A172 (cell line): Measurements from ENCODE around the gene ZFYVE19. TPM values are rescaled to one million over a fixed set of nuclear protein-coding genes. Genes with fewer than 3 reads are reported as not detected.
"Not testable (repeated sequence)": the region's sequence is repeated elsewhere in the genome, so short reads cannot be mapped to it uniquely, and the experiment has no call there.

Experiments used
- DNase-seq: peaks from one replicate; pipeline ENCODE4 v3.0.0-alpha.2; 2015; ENCODE audit warnings: low spot score
- total RNA-seq: library from RNA; depleted of rRNA; stranded (reverse); fragments of >200 nt; shearing (Covaris generic); gene quantifications from 2 replicates; pipeline ENCODE4 v1.2.3, GENCODE V29; 2014; rRNA removed

ZFYVE19 gene
- total RNA-seq, 1 experiment from 2014 or later = 36.2 TPM

- no peak for DNase-seq
Measured at GRCh38 chr15:40846841-40847222, 39.9 kb downstream of the ZFYVE19 start.

GRCh38 chr15:40847223-40847961, 40.5 kb downstream of the ZFYVE19 start:
- DNase-seq = peak; percentile 68

GRCh38 chr15:40850576-40851112, 43.8 kb downstream of the ZFYVE19 start:
- DNase-seq = no peak

- DNase-seq = no peak
Measured at GRCh38 chr15:40852529-40852928, 45.6 kb downstream of the ZFYVE19 start.

- DNase-seq = no peak
Measured at GRCh38 chr15:40853241-40853890, 46.5 kb downstream of the ZFYVE19 start.

GRCh38 chr15:40854161-40854560, 47.3 kb downstream of the ZFYVE19 start:
- no peak for DNase-seq

GRCh38 chr15:40855706-40856234, 48.9 kb downstream of the ZFYVE19 start:
- DNase-seq = no peak

- no peak for DNase-seq
Measured at GRCh38 chr15:40856746-40857145, 49.9 kb downstream of the ZFYVE19 start.

- DNase-seq = peak; percentile 42
Measured at GRCh38 chr15:40857601-40858341, 50.9 kb downstream of the ZFYVE19 start.

GRCh38 chr15:40858706-40859105, 51.8 kb downstream of the ZFYVE19 start:
- no peak for DNase-seq

- DNase-seq = peak; percentile 69
Measured at GRCh38 chr15:40859206-40859851, 52.4 kb downstream of the ZFYVE19 start.

- not testable (repeated sequence) for DNase-seq
Measured at GRCh38 chr15:40861147-40861546, 54.3 kb downstream of the ZFYVE19 start.

- DNase-seq = no peak
Measured at GRCh38 chr15:40863660-40864270, 56.9 kb downstream of the ZFYVE19 start.

Other genes with a start within 250 kb of the ZFYVE19 start
- gene CCDC32, start 242.0 kb upstream of the ZFYVE19 start, total RNA-seq = 28.8 and 30.7 TPM in 2 replicates
- gene RPUSD2, start 237.8 kb upstream of the ZFYVE19 start, total RNA-seq = 11.8 and 19.7 TPM in 2 replicates
- 33.6 and 40.1 TPM in 2 replicates for gene KNL1, start 212.8 kb upstream of the ZFYVE19 start, total RNA-seq
- 13.6 and 15.7 TPM in 2 replicates for gene RAD51, start 111.9 kb upstream of the ZFYVE19 start, total RNA-seq
- 19.3 and 20.2 TPM in 2 replicates for gene RMDN3, start 51.8 kb upstream of the ZFYVE19 start, total RNA-seq
- gene GCHFR, start 43.0 kb upstream of the ZFYVE19 start, total RNA-seq = 1.6 TPM in 1 of 2 replicates, not detected in the other
- 0.09 and 0.31 TPM in 2 replicates for gene C15orf62, start 37.1 kb upstream of the ZFYVE19 start, total RNA-seq
- 36.8 and 63.8 TPM in 2 replicates for gene DNAJC17, start 384 bp downstream of the ZFYVE19 start, total RNA-seq
- gene PPP1R14D, start 21.6 kb downstream of the ZFYVE19 start, total RNA-seq = not detected in 2 replicates
- gene SPINT1, start 37.0 kb downstream of the ZFYVE19 start, total RNA-seq = 0.22 and 1.3 TPM in 2 replicates
- 0.22 and 1.4 TPM in 2 replicates for gene RHOV, start 67.1 kb downstream of the ZFYVE19 start, total RNA-seq
- 39.7 and 41.7 TPM in 2 replicates for gene VPS18, start 87.4 kb downstream of the ZFYVE19 start, total RNA-seq
- gene DLL4, start 122.3 kb downstream of the ZFYVE19 start, total RNA-seq = not detected in 2 replicates
- 4.7 and 5.8 TPM in 2 replicates for gene CHAC1, start 146.4 kb downstream of the ZFYVE19 start, total RNA-seq